ENCODE measurements around the gene SH3TC2. TPM values are rescaled to one million over a fixed set of nuclear protein-coding genes. Genes with fewer than 3 reads are reported as not detected.

Gene SH3TC2
- total RNA-seq, 1 donor from 2014 or later, result 0.25 TPM

GRCh38 chr5:149041242-149041641 is 21.6 kb downstream of the SH3TC2 start:
- no peaks in the 10 kb centered on the region for H3K27me3 Mint-ChIP-seq (ENCODE audit: unreplicated experiment)
- no peaks in the 10 kb centered on the region for H3K4me1 Mint-ChIP-seq (ENCODE audit: low read depth, unreplicated experiment)
- DNase-seq, result no peak
- no peak overlapping the region for H3K27ac Mint-ChIP-seq (ENCODE audit: unreplicated experiment)
- TF ChIP-seq CTCF (IDR thresholded peaks at IDR 0.05; ENCODE audit: partially characterized antibody, unreplicated experiment), result no peak
- H3K36me3 Mint-ChIP-seq (ENCODE audit: unreplicated experiment), result no peaks in the 10 kb centered on the region
- H3K4me3 Mint-ChIP-seq (ENCODE audit: unreplicated experiment), result no peak overlapping the region
- no peaks in the 10 kb centered on the region for H3K9me3 Mint-ChIP-seq (ENCODE audit: unreplicated experiment)

- Mint-ChIP-seq H3K27ac (ENCODE audit: unreplicated experiment) (no peak overlapping the region), H3K27me3 (ENCODE audit: unreplicated experiment) (no peaks in the 10 kb centered on the region), H3K4me3 (ENCODE audit: unreplicated experiment) (no peak overlapping the region), H3K9me3 (ENCODE audit: unreplicated experiment) (no peaks in the 10 kb centered on the region), H3K36me3 (ENCODE audit: unreplicated experiment) (no peaks in the 10 kb centered on the region), H3K4me1 (ENCODE audit: low read depth, unreplicated experiment) (no peaks in the 10 kb centered on the region)
- no peak for DNase-seq
- no peak for TF ChIP-seq CTCF (IDR thresholded peaks at IDR 0.05; ENCODE audit: partially characterized antibody, unreplicated experiment)
Observed at GRCh38 chr5:149040421-149040820, 22.4 kb downstream of the SH3TC2 start.

GRCh38 chr5:149039506-149039905 is 23.4 kb downstream of the SH3TC2 start:
- H3K4me1 Mint-ChIP-seq (ENCODE audit: low read depth, unreplicated experiment), result no peaks in the 10 kb centered on the region
- no peaks in the 10 kb centered on the region for H3K27me3 Mint-ChIP-seq (ENCODE audit: unreplicated experiment)
- DNase-seq, result no peak
- H3K9me3 Mint-ChIP-seq (ENCODE audit: unreplicated experiment), result no peaks in the 10 kb centered on the region
- TF ChIP-seq CTCF (IDR thresholded peaks at IDR 0.05; ENCODE audit: partially characterized antibody, unreplicated experiment), result no peak
- H3K4me3 Mint-ChIP-seq (ENCODE audit: unreplicated experiment), result no peak overlapping the region
- no peak overlapping the region for H3K27ac Mint-ChIP-seq (ENCODE audit: unreplicated experiment)
- H3K36me3 Mint-ChIP-seq (ENCODE audit: unreplicated experiment), result no peaks in the 10 kb centered on the region

GRCh38 chr5:149038336-149039080 is 24.4 kb downstream of the SH3TC2 start:
- DNase-seq, result no peak
- H3K4me1 Mint-ChIP-seq (ENCODE audit: low read depth, unreplicated experiment), result no peaks in the 10 kb centered on the region
- no peak overlapping the region for H3K27ac Mint-ChIP-seq (ENCODE audit: unreplicated experiment)
- no peak for TF ChIP-seq CTCF (IDR thresholded peaks at IDR 0.05; ENCODE audit: partially characterized antibody, unreplicated experiment)
- no peaks in the 10 kb centered on the region for H3K27me3 Mint-ChIP-seq (ENCODE audit: unreplicated experiment)
- H3K4me3 Mint-ChIP-seq (ENCODE audit: unreplicated experiment), result no peak overlapping the region
- no peaks in the 10 kb centered on the region for H3K9me3 Mint-ChIP-seq (ENCODE audit: unreplicated experiment)
- no peaks in the 10 kb centered on the region for H3K36me3 Mint-ChIP-seq (ENCODE audit: unreplicated experiment)

- Mint-ChIP-seq H3K27ac (ENCODE audit: unreplicated experiment) (no peak overlapping the region), H3K4me1 (ENCODE audit: low read depth, unreplicated experiment) (no peaks in the 10 kb centered on the region), H3K9me3 (ENCODE audit: unreplicated experiment) (no peaks in the 10 kb centered on the region), H3K27me3 (ENCODE audit: unreplicated experiment) (no peaks in the 10 kb centered on the region), H3K36me3 (ENCODE audit: unreplicated experiment) (no peaks in the 10 kb centered on the region), H3K4me3 (ENCODE audit: unreplicated experiment) (no peak overlapping the region)
- no peak for TF ChIP-seq CTCF (IDR thresholded peaks at IDR 0.05; ENCODE audit: partially characterized antibody, unreplicated experiment)
- no peak for DNase-seq
Observed at GRCh38 chr5:149037817-149038216, 25.0 kb downstream of the SH3TC2 start.

Data from glutamatergic neuron (in vitro differentiated cells).